Stomach (tissue), 4 donors: Measurements from ENCODE around the gene PRKCZ.

ENCODE experiments used
- CTCF ChIP-seq, 7 experiments: fragments of 450-650 bp in 4 of 7; fragments of 200-600 bp in 3 of 7; sonication (generic) in 3 of 7; IDR thresholded peaks; one replicate each; pipeline ENCODE4 v1.5.1; 2016 to 2019; ENCODE audit warnings: antibody characterized with exemption in 7 of 7, control low read depth in 2 of 7, mild to moderate bottlenecking in 1 of 7
- POLR2A ChIP-seq, 4 donors: fragments of 450-650 bp; IDR thresholded peaks; one replicate each; pipeline ENCODE4 v1.6.1; 2016; ENCODE audit warnings: antibody characterized with exemption in 4 of 4, control low read depth in 2 of 4, mild to moderate bottlenecking in 1 of 4, moderate library complexity in 1 of 4

GRCh38 chr1:2155147-2155598, 105.0 kb downstream of the PRKCZ start:
- TF ChIP-seq CTCF (IDR thresholded peaks at IDR 0.05) = no peak
- TF ChIP-seq POLR2A (IDR thresholded peaks at IDR 0.05) = peak in 1 of 4 donors; percentile 69
